ENCODE data around the gene VKORC1. TPM values are rescaled to one million over a fixed set of nuclear protein-coding genes. Genes with fewer than 3 reads are reported as not detected.

Gene VKORC1
- total and polyA plus RNA-seq, 2 donors (not counting 1 experiment from before 2014, with no cell fraction given): 118 to 301 TPM

- Histone ChIP-seq H2AFZ (ENCODE audit: low read length) (no peak overlapping the region), H3K36me3 (ENCODE audit: control insufficient read depth, insufficient read depth, low read length) (peaks cover 35% of the 10 kb centered on the region), H3K4me3 (replicated peaks in 1 of 4; ENCODE audit: control extremely low read depth in 1 of 4, insufficient read depth in 1 of 4, low read depth in 3 of 4, low read length in 4 of 4) (no peak overlapping the region), H3K9me3 (ENCODE audit: control insufficient read depth, insufficient read depth, low read depth, low read length) (no peaks in the 10 kb centered on the region), H3K27ac (ENCODE audit: insufficient read depth, low read length) (no peak overlapping the region), H4K20me1 (ENCODE audit: control insufficient read depth, extremely low read depth, insufficient read depth, low read length) (no peaks in the 10 kb centered on the region), H3K9ac (ENCODE audit: insufficient read depth, low read length) (no peak overlapping the region), H3K27me3 (ENCODE audit: control insufficient read depth, insufficient read depth, low read length) (no peaks in the 10 kb centered on the region), H3K4me1 (ENCODE audit: control insufficient read depth, extremely low read depth, insufficient read depth, low read length) (no peaks in the 10 kb centered on the region), H3K79me2 (ENCODE audit: control insufficient read depth, insufficient read depth, low read length) (peaks cover 61% of the 10 kb centered on the region), H3K4me2 (ENCODE audit: extremely low read depth, insufficient read depth, low read length) (no peak overlapping the region)
- no peak for DNase-seq (ENCODE audit: low read depth in 2 of 2)
- TF ChIP-seq EZH2 (IDR thresholded peaks at IDR 0.05; ENCODE audit: low read length, missing control alignments) (no peak), CTCF (conservative IDR thresholded peaks at IDR 0.05 in 1 of 2, IDR thresholded peaks at IDR 0.05 in 1 of 2; ENCODE audit: low read depth in 1 of 2, low read length in 2 of 2) (no peak)
Observed at GRCh38 chr16:31076319-31076718, 18.3 kb downstream of the VKORC1 start.

- H3K4me3 ChIP-seq (replicated peaks in 1 of 4; ENCODE audit: control extremely low read depth in 1 of 4, insufficient read depth in 1 of 4, low read depth in 3 of 4, low read length in 4 of 4): peak overlapping the region; percentile 77 to 95 (median 88)
- no peaks in the 10 kb centered on the region for H3K27me3 ChIP-seq (ENCODE audit: control insufficient read depth, insufficient read depth, low read length)
- H3K27ac ChIP-seq (ENCODE audit: insufficient read depth, low read length): peak overlapping the region; percentile 97
- DNase-seq (ENCODE audit: low read depth in 2 of 2): no peak
- no peaks in the 10 kb centered on the region for H3K9me3 ChIP-seq (ENCODE audit: control insufficient read depth, insufficient read depth, low read depth, low read length)
- TF ChIP-seq CTCF (conservative IDR thresholded peaks at IDR 0.05 in 1 of 2, IDR thresholded peaks at IDR 0.05 in 1 of 2; ENCODE audit: low read depth in 1 of 2, low read length in 2 of 2) (peak in 1 of 2 donors; percentile 19), EZH2 (IDR thresholded peaks at IDR 0.05; ENCODE audit: low read length, missing control alignments) (no peak)
- no peak overlapping the region for H2AFZ ChIP-seq (ENCODE audit: low read length)
- H3K4me2 ChIP-seq (ENCODE audit: extremely low read depth, insufficient read depth, low read length): peak overlapping the region; percentile 82
- peak overlapping the region; percentile 88 for H3K9ac ChIP-seq (ENCODE audit: insufficient read depth, low read length)
- H3K79me2 ChIP-seq (ENCODE audit: control insufficient read depth, insufficient read depth, low read length): peaks cover 70% of the 10 kb centered on the region
- peaks cover 28% of the 10 kb centered on the region for H3K36me3 ChIP-seq (ENCODE audit: control insufficient read depth, insufficient read depth, low read length)
- no peaks in the 10 kb centered on the region for H4K20me1 ChIP-seq (ENCODE audit: control insufficient read depth, extremely low read depth, insufficient read depth, low read length)
- no peaks in the 10 kb centered on the region for H3K4me1 ChIP-seq (ENCODE audit: control insufficient read depth, extremely low read depth, insufficient read depth, low read length)
Observed at GRCh38 chr16:31074814-31075183, 19.8 kb downstream of the VKORC1 start.

GRCh38 chr16:31073970-31074813 lies 20.4 kb downstream of the VKORC1 start, which contains the start of the genes ZNF646 and ZNF668:
ZNF646 (plus strand) TSS chr16:31074422; CDS start chr16:31076325, 1,903 bp downstream.
ZNF668 (minus strand) TSS chr16:31074240; CDS start chr16:31064459, 9,781 bp downstream.
- peaks cover 72% of the 10 kb centered on the region for H3K79me2 ChIP-seq (ENCODE audit: control insufficient read depth, insufficient read depth, low read length)
- TF ChIP-seq CTCF (conservative IDR thresholded peaks at IDR 0.05 in 1 of 2, IDR thresholded peaks at IDR 0.05 in 1 of 2; ENCODE audit: low read depth in 1 of 2, low read length in 2 of 2) (no peak), EZH2 (IDR thresholded peaks at IDR 0.05; ENCODE audit: low read length, missing control alignments) (no peak)
- H3K9ac ChIP-seq (ENCODE audit: insufficient read depth, low read length): peak within 1 kb of the TSS; percentile 96
- H3K9me3 ChIP-seq (ENCODE audit: control insufficient read depth, insufficient read depth, low read depth, low read length): no peaks in the 10 kb centered on the region
- DNase-seq (ENCODE audit: low read depth in 2 of 2): peak; percentile 99 to 100
- no peaks in the 10 kb centered on the region for H3K27me3 ChIP-seq (ENCODE audit: control insufficient read depth, insufficient read depth, low read length)
- peak within 1 kb of the TSS; percentile 97 for H3K27ac ChIP-seq (ENCODE audit: insufficient read depth, low read length)
- H3K4me2 ChIP-seq (ENCODE audit: extremely low read depth, insufficient read depth, low read length): peak within 1 kb of the TSS; percentile 95
- peaks cover 23% of the 10 kb centered on the region for H3K36me3 ChIP-seq (ENCODE audit: control insufficient read depth, insufficient read depth, low read length)
- peak within 1 kb of the TSS; percentile 61 for H2AFZ ChIP-seq (ENCODE audit: low read length)
- H4K20me1 ChIP-seq (ENCODE audit: control insufficient read depth, extremely low read depth, insufficient read depth, low read length): no peaks in the 10 kb centered on the region
- H3K4me1 ChIP-seq (ENCODE audit: control insufficient read depth, extremely low read depth, insufficient read depth, low read length): no peaks in the 10 kb centered on the region
- peak within 1 kb of the TSS; percentile 77 to 95 (median 90) for H3K4me3 ChIP-seq (replicated peaks in 1 of 4; ENCODE audit: control extremely low read depth in 1 of 4, insufficient read depth in 1 of 4, low read depth in 3 of 4, low read length in 4 of 4)

Data from fibroblast of lung (primary cell).